ENCODE data around the gene PTPN14.

GRCh38 chr1:214584805-214585766 is 33.7 kb upstream of the PTPN14 start:
- peak; percentile 2 for TF ChIP-seq CTCF (IDR thresholded peaks at IDR 0.05; ENCODE audit: insufficient read depth, low read length)
- TF ChIP-seq POLR2AphosphoS5 (IDR thresholded peaks at IDR 0.05; ENCODE audit: low read depth) = no peak
- no peak for TF ChIP-seq REST (IDR thresholded peaks at IDR 0.05; ENCODE audit: insufficient replicate concordance, low read depth)
- TF ChIP-seq SPI1 (IDR thresholded peaks at IDR 0.05; ENCODE audit: borderline replicate concordance, low read depth) = no peak
- no peak for TF ChIP-seq GABPA (IDR thresholded peaks at IDR 0.05; ENCODE audit: low read depth)
